NCI-H2196 treated with DMSO at 0.1 percent for 48 hours (cell line): ENCODE data around the gene NAV2.
A peak's percentile ranks its signal among the peaks of the same experiment; 100 is the strongest.

Experiments
- DNase-seq: peaks from one replicate; lab custom pipeline; 2025; ENCODE audit not compliant: unreplicated experiment; lab: John Stamatoyannopoulos, UW

The NAV2 gene

DNA sequence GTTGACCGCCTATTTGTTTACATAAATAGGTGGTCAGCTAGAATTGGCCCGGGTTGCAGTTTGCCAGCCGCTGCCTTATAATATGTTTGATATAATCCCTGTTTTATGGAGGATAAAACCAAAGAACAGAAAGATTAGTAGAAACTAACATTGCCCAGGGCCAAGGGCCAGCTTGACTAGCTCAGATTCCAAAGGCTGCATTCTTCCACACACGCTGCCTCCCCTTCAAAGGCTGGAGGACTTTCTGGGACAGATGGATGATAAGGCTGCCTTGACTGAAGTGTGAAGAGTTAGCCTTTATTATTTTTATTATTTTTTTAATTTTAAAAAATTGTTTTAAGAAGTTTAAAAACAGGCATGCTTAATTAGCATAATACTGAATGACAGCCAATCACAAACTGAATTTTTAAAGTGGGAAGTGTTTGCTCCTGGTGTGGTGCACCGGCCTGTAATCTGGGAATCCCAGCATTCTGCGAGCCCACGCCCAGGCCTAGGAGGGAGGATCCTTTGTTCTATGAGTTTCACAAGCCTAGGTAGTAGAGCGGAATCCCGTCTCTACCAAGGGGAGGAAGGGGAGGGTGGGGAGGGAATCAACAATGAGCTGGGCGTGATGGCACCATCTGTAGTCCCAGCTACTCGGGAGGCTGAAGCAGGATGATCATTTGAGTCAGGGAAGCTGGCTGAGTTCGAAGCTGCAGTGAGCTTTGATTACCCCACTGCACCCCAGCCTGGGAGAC is 114.9 kb downstream of the NAV2 start:
- DNase-seq = no peak

DNA sequence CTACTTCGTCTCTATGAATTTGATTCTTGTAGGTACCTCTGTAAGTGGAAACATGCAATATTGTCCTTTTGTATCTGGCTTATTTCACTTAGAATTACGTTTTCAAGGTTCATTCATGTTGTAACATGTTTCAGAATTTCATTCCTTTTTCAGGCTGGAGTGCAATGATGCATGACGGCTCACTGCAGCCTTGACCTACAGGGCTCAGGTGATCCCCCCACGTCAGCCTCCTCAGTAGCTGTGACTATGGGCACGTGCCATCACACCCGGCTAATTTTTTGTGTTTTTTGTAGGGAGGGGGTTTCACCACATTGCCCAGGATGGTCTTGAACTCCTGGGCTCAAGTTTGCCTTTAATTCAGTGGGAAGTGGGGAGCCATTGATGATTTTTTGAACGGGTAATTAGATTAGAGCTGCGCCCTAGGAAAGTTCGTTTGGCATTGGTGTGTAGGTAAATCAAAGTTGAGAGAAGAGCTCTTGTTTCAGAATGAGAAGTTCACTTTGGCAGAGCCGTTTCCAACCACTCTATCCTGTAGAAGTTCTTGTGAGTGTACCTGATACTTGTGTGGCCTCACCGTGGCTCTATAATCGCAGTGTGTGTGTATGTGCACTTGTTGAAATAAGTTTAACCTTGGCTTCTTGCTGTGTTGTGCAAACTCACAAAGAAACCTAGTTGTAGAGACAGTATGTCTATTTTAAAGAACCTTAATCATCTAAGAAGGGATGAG is 115.9 kb downstream of the NAV2 start:
- no peak for DNase-seq

DNA sequence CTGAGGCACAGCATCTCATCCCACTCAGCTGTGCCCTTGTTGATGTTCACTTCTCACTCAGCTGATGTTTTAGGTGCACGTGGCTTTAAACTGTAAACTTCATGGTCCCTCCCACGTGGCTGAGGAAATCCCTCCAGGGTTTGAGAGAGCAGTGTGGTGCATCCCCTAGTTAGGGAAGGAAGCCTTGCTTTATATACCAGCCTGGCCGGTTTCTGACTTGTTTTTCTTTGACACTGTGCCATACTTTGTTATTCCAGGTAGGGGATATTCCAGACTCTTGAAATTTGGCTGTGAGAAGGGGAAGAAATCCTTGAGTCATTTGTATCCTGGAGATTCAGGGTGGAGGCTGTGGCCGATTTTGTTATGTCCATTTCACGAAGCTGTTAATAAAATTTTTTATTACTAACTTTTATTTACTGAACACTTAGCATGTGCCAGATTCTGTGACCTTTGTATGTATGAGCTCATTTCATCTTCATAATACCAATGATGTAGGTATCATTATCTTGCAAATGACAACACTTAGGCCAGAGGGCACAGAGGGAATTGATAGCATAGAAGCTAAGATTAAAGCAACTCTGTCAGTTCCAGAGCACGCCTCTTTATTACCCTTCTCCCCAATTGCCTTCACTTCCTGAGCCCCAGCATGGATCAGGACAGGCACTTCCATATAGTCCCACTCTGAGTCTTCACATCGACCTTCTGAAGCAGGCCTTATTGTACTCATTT is 116.6 kb downstream of the NAV2 start:
- peak; percentile 34 for DNase-seq

DNA sequence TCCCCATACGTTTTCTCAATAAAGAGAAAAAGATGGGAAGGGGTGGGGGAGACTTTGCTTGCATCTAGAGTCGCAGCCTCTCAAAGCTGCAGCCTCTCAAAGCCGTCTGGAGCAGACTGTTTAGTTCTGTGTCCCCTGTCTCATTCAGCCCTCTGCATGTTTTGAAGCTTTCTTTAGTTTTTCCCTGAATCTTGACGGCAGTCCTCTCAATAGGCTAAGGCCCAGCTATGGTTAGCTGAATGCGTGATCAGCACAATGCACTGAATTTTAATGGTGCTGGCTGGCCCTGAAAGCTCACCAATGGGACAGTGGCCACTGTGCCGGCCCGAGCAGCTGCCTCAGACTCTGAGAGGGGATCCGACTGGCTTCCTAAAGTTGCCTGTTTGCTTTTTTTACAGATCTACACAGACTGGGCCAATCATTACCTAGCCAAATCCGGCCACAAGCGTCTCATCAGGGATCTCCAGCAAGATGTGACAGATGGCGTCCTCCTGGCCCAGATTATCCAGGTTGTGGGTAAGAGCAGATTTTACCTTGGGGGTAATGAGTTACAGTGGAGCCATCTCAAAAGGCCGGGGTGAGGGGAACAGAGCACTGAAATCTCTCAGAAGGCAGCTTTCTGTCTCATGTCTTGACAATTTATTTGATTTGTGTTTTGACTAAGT is 119.6 kb downstream of the NAV2 start:
- DNase-seq = no peak

DNA sequence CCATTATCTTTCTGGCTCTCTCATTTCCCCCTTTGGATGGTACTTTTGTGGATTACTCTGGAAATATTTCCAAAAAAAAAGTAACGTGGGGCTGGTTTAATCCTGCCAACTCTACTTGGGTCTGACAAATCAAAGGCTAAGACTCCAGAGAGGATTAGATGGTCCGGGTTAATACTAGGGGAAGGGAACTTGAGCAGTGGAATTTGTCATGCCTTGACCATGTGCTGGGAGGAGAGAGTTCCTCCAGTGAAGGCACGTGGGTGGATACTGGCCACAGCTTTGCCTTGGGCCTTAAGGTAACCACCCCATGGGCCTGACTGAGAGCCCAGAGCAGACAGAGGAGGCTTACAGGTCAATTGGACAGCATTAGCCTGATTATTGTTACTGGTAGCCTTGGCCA is 120.3 kb downstream of the NAV2 start:
- no peak for DNase-seq

DNA sequence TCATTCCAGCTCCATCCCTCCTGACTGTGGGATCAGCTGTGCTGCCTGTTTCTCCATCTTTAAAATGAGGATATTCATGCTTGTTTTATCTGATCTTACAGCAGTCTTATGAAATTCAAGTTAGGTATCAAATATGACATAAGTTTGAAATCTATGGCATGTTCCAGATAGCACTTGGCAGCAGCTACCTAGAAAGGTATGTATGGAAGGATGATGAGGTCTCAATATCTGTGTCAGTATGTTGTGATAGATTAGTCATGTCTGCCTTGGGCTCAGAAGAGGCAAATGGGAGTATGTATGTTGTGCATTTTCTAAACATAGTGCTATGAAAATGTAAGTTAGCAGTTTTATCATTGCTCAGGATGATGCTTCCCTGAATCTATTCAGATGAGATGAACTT is 122.1 kb downstream of the NAV2 start:
- DNase-seq = no peak

DNA sequence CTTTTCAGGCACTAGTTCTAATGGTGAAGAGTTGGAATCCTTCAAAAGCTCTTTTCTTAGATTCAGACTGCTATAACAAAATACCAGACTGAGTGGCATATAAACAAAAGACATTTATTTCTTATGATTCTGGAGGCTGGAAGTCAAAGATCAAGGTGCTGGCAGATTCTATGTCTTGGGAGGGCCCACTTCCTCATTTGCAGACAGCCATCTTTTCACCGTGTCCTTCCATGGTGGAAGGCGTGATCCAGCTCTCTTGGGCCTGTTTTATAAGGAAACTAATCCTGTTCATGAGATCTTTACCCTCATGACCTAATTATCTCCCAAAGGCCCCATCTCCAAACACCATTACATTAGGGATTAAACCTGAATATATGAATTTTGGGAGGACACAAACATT is 124.0 kb downstream of the NAV2 start:
- DNase-seq = no peak

DNA sequence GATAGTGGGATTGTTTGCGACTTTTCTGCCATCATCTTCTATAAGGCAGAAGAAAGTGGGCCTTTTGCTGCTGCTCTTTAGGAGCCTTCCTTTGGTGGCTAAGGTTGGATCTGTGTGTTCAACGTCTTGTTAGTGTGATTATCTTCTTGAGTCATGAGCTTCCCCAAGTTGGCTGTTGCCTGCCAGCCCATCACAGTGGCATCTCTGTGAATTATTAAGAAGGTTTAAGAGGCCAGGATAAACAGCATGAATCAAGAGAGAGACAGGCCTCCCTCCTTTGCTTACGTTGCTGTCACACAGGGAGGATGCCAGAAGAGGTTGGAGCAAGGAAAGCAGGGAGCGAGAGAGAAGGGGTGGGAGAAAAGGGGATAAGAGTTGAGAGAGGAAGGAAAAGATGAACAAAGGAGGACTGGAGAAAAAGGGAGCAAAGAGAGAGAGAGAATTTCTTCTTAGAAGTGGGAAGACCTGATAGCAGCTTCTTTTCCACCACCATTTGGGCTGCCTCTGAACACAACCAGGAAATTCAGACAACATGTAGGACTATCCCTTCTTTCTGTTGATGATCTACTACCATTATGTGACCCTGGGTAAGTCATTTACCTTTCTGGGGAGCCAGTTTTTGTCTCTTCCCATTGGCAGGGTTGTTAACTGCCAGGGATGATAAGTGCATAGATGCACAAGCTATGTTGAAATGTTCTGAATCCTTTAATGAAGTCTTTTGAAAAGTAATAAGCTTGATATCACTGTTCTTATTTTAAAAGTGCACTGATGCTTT is 126.5 kb downstream of the NAV2 start:
- no peak for DNase-seq

DNA sequence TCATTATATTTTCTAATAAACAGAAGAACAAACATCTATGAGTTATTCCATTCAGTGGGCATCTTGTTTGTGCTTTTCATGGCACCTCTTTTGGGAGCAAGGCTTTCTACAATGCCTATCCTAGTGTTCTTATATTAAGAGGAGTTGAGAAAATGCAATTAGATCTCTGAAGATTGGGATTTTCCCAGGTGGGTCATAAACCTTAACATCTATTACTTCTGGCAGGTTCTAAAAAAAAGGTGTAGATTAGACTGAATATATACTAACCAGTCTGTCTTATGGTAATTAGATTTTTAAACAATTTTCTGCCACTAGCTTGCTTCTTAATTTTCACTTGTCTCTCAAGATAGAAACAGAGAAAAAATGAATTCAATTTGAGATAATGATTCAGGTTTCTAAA is 128.3 kb downstream of the NAV2 start:
- no peak for DNase-seq

DNA sequence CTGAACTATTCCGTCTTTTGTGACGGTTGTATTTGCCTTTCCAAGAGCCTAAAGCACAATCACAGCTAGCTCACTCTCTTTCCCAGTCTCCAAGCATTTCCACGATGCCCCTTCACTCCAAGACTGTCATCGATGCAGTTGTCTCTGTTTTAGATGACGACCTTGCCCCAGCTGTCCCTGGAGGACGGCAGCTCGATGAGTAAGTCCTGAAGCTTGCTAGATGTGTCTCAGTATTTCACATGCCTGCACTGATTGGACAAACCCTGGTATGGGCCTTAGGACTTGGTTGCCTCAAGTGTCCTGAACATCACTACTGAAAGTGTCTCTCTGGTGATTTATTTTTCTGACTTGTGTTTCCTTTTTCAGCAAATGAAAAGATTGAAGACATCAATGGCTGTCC is 129.9 kb downstream of the NAV2 start:
- no peak for DNase-seq

DNA sequence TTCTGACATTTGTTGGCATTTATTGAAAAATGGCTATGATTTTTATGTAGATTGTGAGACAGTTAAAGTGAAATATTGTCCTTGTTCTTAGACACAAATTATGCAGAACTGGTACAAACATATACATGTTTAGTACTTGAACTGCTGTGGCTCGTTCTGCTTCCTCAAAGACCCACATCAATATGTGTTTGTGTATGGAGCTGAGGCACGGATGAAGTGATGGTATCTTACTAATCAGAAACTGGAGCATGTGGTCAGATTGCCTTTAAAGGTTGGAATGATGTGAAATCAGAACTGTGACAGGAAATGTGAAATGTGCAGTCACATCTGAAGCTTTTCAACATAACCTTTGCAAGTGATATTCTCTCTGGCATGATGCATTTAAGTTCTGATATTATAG is 130.4 kb downstream of the NAV2 start:
- no peak for DNase-seq

DNA sequence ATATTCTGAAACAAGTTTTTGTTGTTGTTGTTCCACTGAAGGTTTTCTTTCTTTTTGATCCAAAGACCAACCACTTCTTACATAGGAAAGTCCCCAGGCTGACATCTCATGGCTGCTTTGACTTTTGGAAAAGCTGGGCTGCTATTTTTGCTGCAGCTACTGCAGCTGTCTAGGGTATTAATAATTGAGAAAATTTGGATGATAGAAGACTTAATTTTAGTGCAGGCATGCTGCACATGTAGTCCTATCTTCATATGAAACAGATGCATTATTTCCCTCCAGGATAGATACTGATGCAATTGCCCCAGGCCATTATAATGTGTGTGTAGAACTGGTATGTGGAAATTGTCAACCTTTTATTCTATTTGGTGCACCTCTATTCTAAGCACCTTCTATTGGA is 131.4 kb downstream of the NAV2 start:
- no peak for DNase-seq

DNA sequence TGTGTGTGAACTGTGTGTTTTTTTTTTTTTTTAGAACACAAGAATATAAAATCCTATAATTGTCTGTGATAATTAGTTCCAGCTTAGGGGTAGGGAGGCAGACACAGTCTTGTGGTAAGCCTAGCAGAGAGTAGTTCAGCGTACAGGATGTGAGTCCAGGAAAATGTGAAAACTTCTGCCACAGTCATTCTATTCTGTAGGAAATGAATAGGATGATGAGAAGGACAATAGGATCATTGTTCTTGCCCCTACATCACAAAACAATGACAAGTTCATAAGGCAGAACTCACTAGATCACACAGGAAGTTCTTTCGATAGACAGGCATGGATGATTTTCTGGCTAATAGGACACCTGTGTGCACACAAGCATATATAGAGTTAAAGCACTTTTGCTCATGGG is 132.2 kb downstream of the NAV2 start:
- no peak for DNase-seq

DNA sequence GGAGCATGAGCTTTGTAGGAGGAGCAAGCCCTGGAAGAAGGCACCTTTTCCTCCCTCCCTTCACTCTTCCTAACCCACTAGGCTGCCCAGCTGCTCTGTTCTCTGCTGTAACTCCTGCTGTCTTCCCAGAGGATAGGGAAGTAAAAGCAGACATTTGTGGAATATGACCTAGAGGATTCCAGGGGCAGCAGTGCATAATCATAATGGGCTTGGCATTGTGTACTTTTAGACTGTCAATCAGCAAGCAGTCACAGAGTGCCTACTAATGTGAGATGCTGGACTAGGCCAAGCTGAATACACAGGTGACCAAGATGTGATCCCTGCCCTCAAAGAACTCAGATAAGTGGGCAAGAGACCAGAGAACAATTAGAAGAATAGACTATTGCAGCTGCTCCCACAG is 133.0 kb downstream of the NAV2 start:
- no peak for DNase-seq

DNA sequence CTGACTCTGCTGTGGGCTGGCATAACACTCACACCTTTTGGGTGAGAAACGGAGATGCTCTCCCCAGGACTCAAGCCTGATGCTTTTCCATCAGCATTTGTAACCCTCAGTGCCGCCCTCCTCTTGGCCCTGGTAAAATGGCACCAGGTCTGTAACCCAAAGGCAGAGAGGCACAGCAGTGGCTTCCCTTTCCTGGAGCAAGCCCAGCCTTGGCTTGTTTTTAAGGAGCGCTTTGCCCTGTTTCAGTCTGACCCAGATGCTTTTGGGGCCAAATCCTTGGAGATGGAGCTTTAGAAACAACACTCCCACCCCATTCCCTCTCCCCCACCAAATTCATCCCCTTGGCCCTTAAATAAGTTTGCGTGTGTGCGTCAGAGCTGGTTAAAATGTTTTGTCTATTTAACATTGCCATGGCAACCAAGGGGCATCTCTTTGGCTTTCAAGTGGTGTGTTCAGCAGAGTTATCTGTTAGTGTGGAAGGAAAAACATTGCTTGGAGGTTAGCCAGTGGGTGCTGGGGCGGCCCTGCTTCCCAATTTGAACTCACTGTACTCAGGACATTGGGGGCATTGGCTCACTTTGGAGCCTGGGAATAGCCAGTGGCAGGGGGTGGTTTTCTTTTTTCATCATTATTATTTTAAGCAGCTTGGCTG is 134.1 kb downstream of the NAV2 start:
- DNase-seq = peak; percentile 30

DNA sequence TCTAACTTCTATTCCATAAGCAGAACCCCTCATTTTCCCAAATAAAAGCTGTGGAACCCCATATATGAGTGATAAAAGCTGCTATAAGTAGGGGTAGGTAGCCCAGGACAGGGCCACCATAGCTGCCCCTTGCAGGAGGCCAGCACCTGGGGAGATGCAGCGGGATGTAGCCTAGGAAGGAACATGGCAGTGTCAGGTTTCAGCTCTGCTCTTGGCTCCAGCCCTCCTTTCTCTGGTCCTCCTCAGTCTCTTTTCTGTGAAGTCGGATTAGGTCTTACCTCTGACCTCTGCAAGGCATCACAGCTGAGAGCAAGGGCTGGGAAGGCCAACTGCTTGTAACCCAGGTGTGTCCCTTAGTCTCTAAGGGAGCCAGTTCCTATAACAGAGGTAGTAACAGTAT is 135.6 kb downstream of the NAV2 start:
- no peak for DNase-seq

DNA sequence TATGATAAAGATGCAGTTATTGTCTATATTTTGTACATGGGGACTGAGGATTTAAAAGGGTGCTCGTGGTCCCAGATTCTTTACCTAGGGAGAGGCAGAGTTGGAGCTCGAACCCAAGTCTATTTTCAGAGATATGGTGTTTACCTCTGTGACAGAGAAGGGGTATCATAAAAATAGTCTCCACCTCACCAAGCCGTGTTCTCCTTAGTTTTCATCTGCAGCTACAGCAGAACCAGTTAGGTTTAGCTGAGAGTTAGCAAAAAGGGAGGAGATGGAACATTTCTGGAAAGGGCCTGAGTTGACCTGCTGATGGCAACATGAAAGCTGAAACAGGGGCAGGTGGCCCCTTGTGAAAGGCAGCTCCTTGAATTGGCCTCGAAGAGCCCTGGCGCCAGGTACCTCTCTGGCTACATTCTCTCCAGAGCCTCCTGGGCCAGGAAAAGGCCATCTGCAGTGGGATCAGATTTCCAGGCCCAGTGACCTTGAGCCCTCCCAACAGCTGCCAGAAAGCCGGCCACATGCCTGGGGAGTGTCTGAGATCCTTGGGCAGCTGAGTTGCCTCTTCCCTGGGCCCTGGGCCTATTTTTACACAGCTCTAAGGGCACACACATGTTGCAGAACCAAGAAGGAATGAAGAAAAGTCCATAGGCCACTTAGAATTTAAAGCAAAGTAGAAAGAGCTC is 136.6 kb downstream of the NAV2 start:
- DNase-seq = peak; percentile 86

DNA sequence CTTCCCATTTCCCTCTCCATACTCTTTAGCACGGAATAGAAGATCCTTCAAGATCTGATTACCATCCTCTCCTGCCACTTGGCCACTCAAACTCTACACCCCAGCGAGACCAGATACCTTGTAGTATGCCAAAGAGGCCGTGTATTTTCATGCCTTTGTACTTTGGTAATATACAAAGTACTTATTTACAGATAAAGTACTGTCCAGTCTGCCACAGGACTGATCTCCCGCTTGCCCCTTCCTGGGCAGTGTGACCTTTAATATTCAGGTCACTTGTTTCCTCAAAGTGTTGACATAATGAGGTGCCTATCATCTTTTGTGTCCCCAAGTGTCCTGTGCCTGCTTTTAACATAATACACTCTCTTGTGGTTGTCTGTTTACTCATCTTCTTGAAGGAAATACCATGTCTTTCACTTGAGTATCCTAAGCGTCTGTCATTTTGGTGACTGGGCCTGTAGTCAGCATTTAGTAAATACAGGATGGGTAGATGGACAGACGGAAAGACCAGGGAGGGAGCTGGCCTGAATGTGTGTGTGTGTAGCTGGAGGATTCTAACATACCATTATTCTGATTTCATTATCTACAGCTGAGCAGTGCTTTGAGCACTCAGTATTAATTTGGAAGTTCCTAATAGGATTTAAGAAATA is 137.4 kb downstream of the NAV2 start:
- no peak for DNase-seq

DNA sequence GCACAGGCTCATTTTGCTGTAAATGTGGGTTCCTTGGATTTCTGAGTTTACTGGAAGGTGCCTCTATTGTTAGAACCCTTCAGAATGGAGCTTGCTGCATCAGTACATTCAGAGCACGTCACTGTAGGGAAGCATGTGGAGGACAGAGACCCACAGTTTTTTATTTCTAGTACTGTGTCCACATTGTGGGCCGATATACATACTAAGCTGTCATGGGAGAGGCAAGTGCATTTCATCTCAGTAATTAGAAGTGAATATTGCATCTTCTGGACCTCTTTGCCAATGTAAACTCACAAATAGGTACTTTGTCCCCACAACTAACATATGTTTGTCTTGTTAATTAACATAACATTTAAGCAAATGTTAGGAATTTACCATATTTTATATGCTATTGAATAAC is 139.7 kb downstream of the NAV2 start:
- DNase-seq = no peak
